Measurements from ENCODE around the gene TMEM187.

The TMEM187 gene

GRCh38 chrX:153931151-153931550, 41.4 kb upstream of the TMEM187 start:
- Histone ChIP-seq H3K27me3 (ENCODE audit: insufficient read depth, poor library complexity, severe bottlenecking) (no peaks in the 10 kb centered on the region), H3K27ac (replicated peaks) (0 out of 2 replicates have a peak overlapping the region, but pooled peaks have one; percentile 1), H3K4me3 (replicated peaks; ENCODE audit: insufficient read depth, low read length) (no peak overlapping the region)
- no peak for TF ChIP-seq GABPA (IDR thresholded peaks at IDR 0.05; ENCODE audit: low read depth)
- no peak for TF ChIP-seq POLR2AphosphoS5 (IDR thresholded peaks at IDR 0.05; ENCODE audit: low read depth)
- TF ChIP-seq, protein P1, sequence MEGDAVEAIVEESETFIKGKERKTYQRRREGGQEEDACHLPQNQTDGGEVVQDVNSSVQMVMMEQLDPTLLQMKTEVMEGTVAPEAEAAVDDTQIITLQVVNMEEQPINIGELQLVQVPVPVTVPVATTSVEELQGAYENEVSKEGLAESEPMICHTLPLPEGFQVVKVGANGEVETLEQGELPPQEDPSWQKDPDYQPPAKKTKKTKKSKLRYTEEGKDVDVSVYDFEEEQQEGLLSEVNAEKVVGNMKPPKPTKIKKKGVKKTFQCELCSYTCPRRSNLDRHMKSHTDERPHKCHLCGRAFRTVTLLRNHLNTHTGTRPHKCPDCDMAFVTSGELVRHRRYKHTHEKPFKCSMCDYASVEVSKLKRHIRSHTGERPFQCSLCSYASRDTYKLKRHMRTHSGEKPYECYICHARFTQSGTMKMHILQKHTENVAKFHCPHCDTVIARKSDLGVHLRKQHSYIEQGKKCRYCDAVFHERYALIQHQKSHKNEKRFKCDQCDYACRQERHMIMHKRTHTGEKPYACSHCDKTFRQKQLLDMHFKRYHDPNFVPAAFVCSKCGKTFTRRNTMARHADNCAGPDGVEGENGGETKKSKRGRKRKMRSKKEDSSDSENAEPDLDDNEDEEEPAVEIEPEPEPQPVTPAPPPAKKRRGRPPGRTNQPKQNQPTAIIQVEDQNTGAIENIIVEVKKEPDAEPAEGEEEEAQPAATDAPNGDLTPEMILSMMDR (IDR thresholded peaks at IDR 0.05; ENCODE audit: insufficient read depth, low read length): no peak
- TF ChIP-seq, protein P2, sequence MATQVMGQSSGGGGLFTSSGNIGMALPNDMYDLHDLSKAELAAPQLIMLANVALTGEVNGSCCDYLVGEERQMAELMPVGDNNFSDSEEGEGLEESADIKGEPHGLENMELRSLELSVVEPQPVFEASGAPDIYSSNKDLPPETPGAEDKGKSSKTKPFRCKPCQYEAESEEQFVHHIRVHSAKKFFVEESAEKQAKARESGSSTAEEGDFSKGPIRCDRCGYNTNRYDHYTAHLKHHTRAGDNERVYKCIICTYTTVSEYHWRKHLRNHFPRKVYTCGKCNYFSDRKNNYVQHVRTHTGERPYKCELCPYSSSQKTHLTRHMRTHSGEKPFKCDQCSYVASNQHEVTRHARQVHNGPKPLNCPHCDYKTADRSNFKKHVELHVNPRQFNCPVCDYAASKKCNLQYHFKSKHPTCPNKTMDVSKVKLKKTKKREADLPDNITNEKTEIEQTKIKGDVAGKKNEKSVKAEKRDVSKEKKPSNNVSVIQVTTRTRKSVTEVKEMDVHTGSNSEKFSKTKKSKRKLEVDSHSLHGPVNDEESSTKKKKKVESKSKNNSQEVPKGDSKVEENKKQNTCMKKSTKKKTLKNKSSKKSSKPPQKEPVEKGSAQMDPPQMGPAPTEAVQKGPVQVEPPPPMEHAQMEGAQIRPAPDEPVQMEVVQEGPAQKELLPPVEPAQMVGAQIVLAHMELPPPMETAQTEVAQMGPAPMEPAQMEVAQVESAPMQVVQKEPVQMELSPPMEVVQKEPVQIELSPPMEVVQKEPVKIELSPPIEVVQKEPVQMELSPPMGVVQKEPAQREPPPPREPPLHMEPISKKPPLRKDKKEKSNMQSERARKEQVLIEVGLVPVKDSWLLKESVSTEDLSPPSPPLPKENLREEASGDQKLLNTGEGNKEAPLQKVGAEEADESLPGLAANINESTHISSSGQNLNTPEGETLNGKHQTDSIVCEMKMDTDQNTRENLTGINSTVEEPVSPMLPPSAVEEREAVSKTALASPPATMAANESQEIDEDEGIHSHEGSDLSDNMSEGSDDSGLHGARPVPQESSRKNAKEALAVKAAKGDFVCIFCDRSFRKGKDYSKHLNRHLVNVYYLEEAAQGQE (IDR thresholded peaks at IDR 0.05; ENCODE audit: insufficient replicate concordance, low read depth): no peak
- no peak for TF ChIP-seq SPI1 (IDR thresholded peaks at IDR 0.05; ENCODE audit: borderline replicate concordance, low read depth)
- DNase-seq (ENCODE audit: low read depth in 1 of 2, low spot score in 1 of 2): no peak

DNA sequence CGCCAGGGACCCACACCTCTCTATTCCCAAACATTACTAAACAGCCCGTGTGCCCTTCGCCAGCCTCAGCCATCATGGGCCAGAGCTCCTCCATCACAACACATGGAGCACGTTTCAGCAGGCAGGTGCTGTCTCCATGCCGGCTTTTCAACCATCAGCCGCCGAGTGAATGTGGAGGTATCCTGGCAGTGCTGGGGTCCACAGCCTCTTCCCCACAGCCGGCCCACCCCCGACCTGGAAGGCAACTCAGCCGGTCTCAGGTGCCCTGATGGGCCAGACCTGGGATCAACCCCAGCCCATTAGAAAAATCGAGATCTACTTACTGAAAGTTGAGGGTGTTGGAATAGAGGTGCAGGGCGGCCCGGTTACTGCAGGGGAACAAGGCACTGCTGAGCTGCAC, 40.8 kb upstream of the TMEM187 start:
- TF ChIP-seq SPI1 (IDR thresholded peaks at IDR 0.05; ENCODE audit: borderline replicate concordance, low read depth) (no peak), GABPA (IDR thresholded peaks at IDR 0.05; ENCODE audit: low read depth) (no peak), POLR2AphosphoS5 (IDR thresholded peaks at IDR 0.05; ENCODE audit: low read depth) (no peak)
- TF ChIP-seq, protein P1 (IDR thresholded peaks at IDR 0.05; ENCODE audit: insufficient read depth, low read length): no peak
- TF ChIP-seq, protein P2 (IDR thresholded peaks at IDR 0.05; ENCODE audit: insufficient replicate concordance, low read depth): no peak
- H3K27ac ChIP-seq (replicated peaks): 0 out of 2 replicates have a peak overlapping the region, but pooled peaks have one; percentile 1
- H3K27me3 ChIP-seq (ENCODE audit: insufficient read depth, poor library complexity, severe bottlenecking): no peaks in the 10 kb centered on the region
- DNase-seq (ENCODE audit: low read depth in 1 of 2, low spot score in 1 of 2): no peak
- H3K4me3 ChIP-seq (replicated peaks; ENCODE audit: insufficient read depth, low read length): no peak overlapping the region

- Histone ChIP-seq H3K27me3 (ENCODE audit: insufficient read depth, poor library complexity, severe bottlenecking) (no peaks in the 10 kb centered on the region), H3K4me3 (replicated peaks; ENCODE audit: insufficient read depth, low read length) (no peak overlapping the region), H3K27ac (replicated peaks) (no peak overlapping the region)
- TF ChIP-seq, protein P1 (IDR thresholded peaks at IDR 0.05; ENCODE audit: insufficient read depth, low read length): no peak
- TF ChIP-seq POLR2AphosphoS5 (IDR thresholded peaks at IDR 0.05; ENCODE audit: low read depth) (no peak), SPI1 (IDR thresholded peaks at IDR 0.05; ENCODE audit: borderline replicate concordance, low read depth) (no peak), GABPA (IDR thresholded peaks at IDR 0.05; ENCODE audit: low read depth) (no peak)
- TF ChIP-seq, protein P2 (IDR thresholded peaks at IDR 0.05; ENCODE audit: insufficient replicate concordance, low read depth): no peak
- no peak for DNase-seq (ENCODE audit: low read depth in 1 of 2, low spot score in 1 of 2)
Measured at GRCh38 chrX:153932220-153932915, 40.2 kb upstream of the TMEM187 start.

Measured in HL-60 (cell line).